Subcutaneous adipose tissue (tissue), 4 donors: ENCODE data around the gene LZTS2. TPM values are rescaled to one million over a fixed set of nuclear protein-coding genes. Genes with fewer than 3 reads are reported as not detected.

Source experiments
- total RNA-seq, 4 donors: library from RNA; depleted of rRNA; stranded (reverse); fragments of >200 nt; gene quantifications; one replicate each; pipeline ENCODE4 v1.1.0, GENCODE V29; 2016
- TF ChIP-seq, protein P1 (sequence below): fragments of 450-650 bp; IDR thresholded peaks from one replicate; pipeline ENCODE4 v1.5.1; 2016; ENCODE audit warnings: low read depth, mild to moderate bottlenecking, control low read depth, antibody characterized with exemption, moderate library complexity

Gene LZTS2
- total RNA-seq, 4 donors from 2014 or later, result 27.4 to 130 (median 45.2) TPM

DNA sequence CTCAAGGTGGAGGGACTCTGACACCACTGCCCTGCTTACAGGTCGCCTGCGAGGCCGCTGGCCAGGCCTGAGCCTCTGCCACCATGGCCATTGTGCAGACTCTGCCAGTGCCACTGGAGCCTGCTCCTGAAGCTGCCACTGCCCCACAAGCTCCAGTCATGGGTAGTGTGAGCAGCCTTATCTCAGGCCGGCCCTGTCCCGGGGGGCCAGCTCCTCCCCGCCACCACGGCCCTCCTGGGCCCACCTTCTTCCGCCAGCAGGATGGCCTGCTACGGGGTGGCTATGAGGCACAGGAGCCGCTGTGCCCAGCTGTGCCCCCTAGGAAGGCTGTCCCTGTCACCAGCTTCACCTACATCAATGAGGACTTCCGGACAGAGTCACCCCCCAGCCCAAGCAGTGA is 2.8 kb downstream of the LZTS2 start:
- TF ChIP-seq, protein P1, sequence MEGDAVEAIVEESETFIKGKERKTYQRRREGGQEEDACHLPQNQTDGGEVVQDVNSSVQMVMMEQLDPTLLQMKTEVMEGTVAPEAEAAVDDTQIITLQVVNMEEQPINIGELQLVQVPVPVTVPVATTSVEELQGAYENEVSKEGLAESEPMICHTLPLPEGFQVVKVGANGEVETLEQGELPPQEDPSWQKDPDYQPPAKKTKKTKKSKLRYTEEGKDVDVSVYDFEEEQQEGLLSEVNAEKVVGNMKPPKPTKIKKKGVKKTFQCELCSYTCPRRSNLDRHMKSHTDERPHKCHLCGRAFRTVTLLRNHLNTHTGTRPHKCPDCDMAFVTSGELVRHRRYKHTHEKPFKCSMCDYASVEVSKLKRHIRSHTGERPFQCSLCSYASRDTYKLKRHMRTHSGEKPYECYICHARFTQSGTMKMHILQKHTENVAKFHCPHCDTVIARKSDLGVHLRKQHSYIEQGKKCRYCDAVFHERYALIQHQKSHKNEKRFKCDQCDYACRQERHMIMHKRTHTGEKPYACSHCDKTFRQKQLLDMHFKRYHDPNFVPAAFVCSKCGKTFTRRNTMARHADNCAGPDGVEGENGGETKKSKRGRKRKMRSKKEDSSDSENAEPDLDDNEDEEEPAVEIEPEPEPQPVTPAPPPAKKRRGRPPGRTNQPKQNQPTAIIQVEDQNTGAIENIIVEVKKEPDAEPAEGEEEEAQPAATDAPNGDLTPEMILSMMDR, result no peak

DNA sequence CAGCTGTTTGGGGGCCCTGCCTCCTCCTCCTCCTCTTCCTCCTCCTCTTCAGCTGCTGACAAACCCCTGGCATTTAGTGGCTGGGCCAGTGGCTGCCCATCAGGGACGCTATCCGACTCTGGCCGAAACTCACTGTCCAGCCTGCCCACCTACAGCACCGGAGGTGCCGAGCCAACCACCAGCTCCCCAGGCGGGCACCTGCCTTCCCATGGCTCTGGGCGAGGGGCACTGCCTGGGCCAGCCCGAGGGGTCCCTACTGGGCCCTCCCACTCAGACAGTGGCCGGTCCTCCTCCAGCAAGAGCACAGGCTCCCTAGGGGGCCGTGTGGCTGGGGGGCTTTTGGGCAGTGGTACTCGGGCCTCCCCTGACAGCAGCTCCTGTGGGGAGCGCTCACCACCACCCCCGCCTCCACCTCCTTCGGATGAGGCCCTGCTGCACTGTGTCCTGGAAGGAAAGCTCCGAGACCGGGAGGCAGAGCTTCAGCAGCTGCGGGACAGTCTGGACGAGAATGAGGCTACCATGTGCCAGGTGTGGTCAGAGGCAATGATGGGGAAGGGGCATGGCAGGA is 4.1 kb downstream of the LZTS2 start:
- TF ChIP-seq, protein P1, result no peak

DNA sequence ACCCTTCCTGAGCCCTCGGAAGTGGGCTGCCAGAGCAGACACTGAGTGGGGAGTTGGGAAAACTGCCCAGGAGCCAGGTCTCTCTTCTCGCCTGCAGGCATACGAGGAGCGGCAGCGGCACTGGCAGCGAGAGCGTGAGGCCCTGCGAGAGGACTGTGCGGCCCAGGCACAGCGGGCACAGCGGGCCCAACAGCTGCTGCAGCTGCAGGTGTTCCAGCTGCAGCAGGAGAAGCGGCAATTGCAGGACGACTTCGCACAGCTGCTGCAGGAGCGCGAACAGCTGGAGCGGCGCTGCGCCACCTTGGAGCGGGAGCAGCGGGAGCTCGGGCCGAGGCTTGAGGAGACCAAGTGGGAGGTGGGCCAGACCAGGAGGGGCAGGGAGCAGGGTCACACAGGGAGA is 5.8 kb downstream of the LZTS2 start:
- TF ChIP-seq, protein P1, result no peak

DNA sequence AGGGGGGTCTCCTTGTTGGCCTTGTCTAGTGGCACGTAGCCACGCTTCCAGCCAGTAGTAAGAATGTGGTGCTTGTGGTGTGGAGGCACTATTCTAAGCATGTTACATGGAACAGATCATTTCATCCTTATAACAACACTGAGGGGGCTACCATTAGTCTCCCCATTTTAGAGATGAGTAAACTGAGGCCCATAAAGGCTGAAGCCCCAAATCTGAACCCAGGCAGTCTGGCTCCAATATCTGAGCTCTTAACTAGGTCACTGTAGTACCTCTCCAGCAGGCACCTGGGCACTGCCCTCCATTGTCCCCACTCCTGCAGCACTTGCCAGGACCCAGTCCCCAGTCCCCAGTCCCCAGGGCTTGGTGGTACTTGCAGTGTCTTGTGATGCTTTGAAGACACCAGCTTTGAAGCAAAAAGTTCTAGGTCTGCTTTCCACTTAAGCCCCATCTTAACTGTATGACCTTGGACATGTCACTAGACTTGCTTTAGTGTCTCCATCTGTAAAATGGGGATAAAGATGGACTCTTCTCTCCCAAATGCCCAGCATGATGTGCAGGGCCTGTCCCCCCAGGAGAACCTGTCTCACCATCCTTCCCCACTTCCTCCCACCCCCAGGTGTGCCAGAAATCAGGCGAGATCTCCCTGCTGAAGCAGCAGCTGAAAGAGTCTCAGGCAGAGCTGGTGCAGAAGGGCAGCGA is 6.4 kb downstream of the LZTS2 start:
- TF ChIP-seq, protein P1, result no peak

DNA sequence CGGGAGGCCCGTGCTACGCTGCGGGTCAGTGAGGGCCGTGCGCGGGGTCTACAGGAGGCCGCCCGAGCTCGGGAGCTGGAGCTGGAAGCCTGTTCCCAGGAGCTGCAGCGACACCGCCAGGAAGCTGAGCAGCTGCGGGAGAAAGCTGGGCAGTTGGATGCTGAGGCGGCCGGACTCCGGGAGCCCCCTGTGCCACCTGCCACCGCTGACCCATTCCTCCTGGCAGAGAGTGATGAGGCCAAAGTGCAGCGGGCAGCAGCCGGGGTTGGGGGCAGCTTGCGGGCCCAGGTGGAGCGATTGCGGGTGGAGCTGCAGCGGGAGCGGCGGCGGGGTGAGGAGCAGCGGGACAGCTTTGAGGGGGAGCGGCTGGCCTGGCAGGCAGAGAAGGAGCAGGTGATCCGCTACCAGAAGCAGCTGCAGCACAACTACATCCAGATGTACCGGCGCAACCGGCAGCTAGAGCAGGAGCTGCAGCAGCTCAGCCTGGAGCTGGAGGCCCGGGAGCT is 7.0 kb downstream of the LZTS2 start:
- TF ChIP-seq, protein P1, result no peak

DNA sequence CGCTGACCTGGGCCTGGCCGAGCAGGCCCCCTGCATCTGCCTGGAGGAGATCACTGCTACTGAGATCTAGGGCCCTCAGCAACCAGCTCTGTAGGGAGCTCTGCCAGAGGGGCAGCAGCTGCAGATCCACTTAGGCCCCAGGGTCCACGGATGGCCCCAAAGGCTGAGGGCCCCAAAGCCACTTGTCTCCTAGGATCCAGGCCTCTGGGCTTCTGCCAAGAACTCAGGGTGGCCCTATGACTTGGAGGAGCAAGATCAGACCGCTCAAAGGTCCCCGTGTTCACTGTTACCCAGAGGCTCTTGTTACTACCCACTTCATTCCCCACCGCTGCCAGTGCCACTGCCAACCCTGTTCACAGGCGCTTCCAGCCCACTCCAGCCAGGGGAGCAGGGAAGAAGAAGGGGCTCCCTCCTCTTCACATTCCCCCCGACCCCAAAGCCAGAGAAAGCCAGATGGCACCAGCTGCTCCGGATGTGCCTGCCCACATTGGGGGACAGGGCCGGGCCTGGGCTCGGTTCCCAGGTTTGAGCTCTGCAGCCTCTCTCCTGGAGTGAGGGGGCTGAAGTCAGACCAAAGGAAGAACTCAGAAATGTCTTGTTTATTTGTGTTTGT is 7.6 kb downstream of the LZTS2 start:
- TF ChIP-seq, protein P1, result no peak

DNA sequence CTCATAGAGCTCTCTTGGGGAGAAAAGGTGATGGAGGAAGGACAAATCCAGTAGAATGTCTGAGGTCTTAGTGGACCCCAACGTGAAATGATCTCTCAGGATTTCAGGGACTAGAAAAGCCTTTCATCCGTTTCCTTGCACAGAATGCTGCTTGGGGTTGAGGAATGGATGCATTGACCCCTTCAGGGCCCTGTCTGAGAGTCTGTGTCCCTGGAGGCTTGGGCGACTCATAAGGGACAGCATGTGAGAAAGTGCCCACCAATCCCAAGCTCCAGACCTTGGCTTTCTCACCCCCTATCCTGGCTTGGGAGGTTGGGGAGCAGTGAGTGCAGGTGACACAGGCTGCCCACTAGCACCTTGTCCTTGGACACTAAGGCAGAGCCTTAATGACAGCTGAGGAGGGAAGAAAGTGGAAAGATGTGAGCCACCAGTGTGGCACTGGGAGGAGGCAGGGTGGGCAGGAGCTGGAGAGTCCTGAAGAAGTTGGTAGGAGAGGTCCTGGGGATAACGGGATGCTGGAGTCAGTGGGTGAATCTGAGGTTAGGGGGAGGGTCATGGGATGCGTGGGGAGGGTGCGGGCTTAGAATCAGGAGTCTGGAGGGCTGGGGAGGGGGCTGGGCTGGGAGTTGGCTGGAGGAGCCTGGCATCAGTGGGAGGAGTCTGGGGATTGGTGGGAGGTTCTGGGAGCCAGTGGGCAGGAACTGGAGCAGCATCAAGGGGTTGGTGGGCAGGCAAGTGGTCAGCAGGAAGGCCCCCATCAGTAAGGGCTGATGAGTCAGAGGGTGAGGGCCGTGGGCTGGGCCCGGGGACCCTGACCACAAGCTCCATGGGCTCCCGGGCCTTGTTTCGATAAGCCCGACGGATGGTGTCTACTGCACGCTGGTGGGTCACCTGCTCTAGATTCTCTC is 8.6 kb downstream of the LZTS2 start:
- TF ChIP-seq, protein P1, result no peak
